ENCODE measurements around the gene CIAO3.
"Not testable (repeated sequence)": the region's sequence is repeated elsewhere in the genome, so short reads cannot be mapped to it uniquely, and the experiment has no call there.

The CIAO3 gene

GRCh38 chr16:759110-759910 is 18.5 kb upstream of the CIAO3 start:
- no peak for DNase-seq

GRCh38 chr16:756428-756827 is 15.6 kb upstream of the CIAO3 start:
- DNase-seq: no peak

DNA sequence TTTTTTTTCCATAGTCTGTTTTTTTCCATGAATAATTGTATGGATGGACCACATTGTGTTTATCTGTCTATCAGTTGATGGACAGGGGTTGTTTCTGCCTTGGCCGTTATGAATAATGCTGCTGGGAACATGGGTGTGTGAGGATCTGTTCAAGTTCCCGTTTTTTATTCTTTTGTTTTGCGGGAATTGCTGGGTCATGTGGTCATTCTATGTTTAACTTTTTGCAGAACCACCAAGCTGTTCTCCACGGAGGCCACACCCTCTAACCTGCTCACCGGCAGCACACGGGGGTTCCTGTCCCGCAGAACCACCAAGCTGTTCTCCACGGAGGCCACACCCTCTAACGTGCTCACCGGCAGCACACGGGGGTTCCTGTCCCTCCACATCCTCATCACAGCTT is 13.9 kb upstream of the CIAO3 start:
- no peak for DNase-seq

DNA sequence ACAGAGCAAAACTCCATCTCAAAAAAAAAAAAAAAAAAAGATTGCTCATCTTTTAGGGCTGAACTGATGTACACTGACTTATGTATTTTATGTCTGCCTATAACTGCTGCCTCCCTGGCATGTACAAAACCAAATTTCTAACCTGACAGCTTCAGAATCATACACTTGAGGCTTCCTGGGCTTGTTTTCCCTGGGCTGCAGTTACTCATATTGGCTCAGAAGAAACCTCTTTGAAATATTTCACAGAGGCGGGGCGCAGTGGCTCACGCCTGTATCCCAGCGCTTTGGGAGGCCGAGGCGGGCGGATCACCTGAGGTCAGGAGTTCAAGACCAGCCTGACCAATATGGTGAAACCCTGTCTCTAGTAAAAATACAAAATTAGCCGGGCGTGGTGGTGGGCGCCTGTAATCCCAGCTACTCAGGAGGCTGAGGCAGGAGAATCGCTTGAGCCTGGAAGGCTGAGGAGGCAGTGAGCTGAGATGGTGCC is 13.4 kb upstream of the CIAO3 start:
- DNase-seq: not testable (repeated sequence)

GRCh38 chr16:752007-752312 is 11.2 kb upstream of the CIAO3 start:
- DNase-seq: no peak

- DNase-seq: no peak
Observed at GRCh38 chr16:751152-752006, 10.6 kb upstream of the CIAO3 start.

DNA sequence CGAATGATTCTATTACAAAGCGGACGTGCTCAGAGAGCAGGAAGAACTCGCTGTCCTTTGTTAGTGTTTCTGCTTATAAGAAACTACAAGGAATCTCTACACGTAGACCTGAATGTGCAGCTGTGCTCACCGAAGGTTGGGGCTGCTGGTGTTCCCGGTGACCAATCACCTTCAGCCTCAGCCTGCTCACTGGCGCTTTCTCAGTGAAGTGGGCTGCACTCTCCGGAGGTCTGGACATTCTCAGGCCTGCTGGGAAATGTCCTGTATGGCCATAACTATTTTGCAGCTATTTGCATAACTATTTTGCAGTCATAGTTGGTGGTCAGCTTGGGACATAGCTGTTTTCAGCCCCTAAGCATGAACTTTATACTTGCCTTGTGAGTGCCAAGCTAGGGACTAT is 9.7 kb upstream of the CIAO3 start:
- no peak for DNase-seq

DNA sequence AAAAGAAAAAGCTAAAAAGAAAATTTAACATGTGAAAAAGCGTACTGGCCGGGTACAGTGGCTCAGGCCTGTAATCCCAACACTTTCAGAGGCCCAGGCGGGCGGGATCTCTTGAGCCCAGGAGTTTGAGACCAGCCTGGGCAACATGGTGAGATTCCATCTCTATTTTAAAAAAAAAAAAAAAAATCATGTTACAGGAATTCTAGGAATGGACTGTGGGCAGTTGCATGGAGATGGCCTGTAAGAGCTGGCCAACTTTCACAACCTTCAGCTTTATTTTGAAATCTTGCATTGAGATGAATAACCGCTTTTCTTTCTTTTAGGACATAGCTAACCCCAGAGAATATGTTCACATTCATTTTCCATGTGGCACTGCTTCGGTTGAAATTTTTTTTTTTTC is 8.2 kb upstream of the CIAO3 start:
- no peak for DNase-seq

DNA sequence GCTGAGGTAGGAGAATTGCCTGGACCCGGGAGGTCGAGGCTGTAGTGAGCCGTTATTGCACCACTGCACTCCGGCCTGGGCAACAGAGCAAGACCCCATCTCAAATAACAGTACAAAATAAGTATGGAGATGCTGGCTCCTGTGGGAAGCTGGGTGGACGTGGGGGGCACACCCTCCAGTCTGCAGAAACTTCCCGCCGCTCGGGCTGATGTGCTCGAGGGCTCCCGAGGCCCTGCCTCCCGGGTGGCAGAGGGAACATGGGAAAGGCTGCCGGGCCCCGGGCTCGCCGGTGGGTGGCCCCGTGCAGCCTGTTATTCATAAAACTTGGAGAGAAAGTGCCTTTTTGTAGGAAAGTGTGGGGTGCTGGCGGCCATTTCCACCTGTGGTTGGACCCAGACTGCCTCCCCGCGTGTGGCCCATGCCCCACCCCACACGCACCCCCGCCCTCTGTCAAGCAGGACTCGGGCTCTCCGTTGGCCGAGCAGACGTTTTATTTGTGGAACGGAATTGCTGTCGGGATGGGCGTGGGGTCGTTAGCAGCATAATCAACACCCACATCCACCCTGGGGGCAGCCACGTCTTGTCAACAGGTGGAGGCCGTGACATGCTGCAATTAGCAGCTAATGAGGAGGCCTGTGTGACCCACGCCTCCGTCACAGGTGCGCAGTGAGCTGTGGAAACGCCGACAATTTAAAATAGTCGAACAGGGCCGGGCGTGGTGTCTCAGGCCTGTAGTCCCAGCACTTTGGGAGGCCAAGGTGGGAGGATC is 7.4 kb upstream of the CIAO3 start:
- no peak for DNase-seq

DNA sequence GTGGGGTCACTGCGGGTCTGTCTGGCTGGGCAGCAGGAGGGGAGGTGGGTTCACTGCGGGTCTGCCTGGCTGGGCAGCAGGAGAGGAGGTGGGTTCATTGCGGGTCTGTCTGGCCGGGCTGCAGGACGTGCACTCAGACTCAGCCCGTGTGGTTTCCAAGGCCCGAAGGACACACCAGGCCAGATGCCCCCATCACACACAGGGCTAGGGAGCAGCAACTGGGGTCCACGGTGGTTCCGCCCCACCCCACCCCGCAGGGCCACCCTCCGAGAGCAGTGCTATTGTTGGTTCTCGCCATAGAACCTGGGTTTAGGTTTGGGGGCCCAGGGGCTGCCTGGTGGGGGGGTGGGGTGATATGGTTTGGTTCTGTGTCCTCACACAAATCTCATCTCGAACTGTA is 5.8 kb upstream of the CIAO3 start:
- no peak for DNase-seq

DNA sequence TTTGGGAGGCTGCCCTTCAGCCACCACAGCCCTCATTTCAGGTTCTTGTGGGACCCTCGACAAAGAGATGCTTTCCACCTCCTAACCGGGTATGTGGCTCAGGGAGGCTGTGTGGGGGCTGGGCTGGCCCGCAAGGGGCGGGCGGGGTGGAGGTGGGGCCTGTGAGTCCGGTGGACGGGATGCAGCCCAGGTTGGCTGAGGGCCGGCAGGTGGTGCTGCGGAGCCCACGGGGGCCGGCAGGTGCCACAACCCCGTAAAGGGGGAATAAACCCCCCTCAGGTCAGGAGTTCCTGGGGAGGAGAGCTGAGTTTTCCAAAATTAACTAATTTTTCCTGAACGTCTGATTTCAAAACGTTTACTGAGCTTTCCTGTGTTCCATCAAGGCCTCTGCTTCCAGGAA is 4.9 kb upstream of the CIAO3 start:
- DNase-seq: no peak

- no peak for DNase-seq
Observed at GRCh38 chr16:743794-744500, 3.1 kb upstream of the CIAO3 start.

- DNase-seq: not testable (repeated sequence)
Observed at GRCh38 chr16:742894-743293, 2.1 kb upstream of the CIAO3 start.

DNA sequence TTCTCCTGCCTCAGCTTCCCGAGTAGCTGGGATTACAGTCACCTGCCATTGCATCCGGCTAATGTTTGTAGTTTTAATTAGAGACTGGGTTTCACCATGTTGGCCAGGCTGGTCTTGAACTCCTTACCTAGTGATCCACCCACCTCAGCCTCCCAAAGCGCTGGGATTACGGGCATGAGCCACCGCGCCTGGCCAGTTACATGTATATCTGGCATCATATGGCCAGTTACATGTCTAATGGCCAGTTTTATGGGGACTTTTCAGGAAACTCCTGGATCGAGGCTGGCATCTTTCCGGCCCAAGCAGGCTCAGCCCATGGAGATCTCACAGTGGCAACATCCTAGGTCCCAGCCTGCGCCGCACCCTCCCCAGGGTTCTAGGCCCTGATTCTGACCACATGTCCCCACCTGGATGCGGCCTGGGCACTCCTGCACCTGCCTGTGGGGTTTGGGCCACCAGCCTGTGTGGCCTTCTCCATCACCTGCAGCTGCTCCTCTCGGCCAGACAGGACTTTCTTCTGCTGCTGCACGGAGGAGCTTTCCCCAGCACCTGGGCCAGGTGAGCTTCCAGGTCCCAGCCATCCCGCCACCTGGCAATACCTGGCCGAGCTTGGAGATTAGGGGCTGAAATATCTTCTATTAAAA is 1.3 kb upstream of the CIAO3 start:
- DNase-seq: no peak

DNA sequence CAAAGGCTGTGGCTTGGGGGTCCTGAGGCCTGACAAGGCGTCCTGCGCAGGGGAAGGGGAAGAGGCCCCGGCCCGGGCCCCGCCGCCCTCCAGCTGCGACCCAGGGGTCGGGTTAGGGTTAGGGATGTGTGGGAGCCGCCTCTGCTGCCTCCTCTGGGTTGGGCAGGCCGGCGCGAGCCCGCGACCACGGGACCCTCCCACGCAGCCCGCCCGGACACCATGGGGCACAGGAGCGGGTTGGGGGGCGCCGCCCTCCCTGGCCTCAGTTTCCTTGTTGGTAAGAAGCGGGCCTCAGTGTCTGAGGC is 386 bp downstream of the CIAO3 start:
- no peak for DNase-seq

GRCh38 chr16:739560-740458 is 988 bp downstream of the CIAO3 start:
- no peak for DNase-seq

- no peak for DNase-seq
Observed at GRCh38 chr16:736936-737481, 3.8 kb downstream of the CIAO3 start.

DNA sequence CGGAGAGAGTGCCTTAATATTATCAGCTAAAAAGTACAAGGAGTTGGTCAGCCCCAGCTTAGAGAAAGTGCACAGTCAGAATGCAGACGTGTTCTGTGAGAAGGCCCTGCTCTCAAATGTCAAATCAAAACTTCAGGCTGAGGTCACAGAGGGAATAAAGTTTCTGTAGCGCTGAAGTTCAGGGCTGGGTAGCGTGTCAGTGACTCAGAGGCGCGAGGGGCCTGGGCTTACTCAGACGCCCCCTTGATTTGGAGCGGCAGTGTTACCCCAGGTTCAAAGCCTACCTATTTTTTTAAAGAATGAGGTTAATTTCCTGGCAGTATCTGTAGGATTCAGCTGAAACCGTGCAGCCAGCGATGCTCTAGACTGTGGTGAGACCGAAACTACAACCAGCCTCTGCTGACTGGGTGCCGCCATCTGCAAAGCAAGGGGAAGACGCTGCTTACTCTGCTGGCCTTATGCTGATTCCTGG is 4.8 kb downstream of the CIAO3 start:
- no peak for DNase-seq

- DNase-seq: no peak
Observed at GRCh38 chr16:734981-735881, 5.6 kb downstream of the CIAO3 start.

All from activated CD4-positive, alpha-beta T cell treated with anti-CD3 and anti-CD28 coated beads for 1 hour (primary cell).